LNCAP (cell line): Measurements from ENCODE around the gene TCTN2.

ENCODE experiments used
- CTCF ChIP-seq: fragments of 450-650 bp; IDR thresholded peaks from 2 replicates; pipeline ENCODE4 v1.5.1; 2017; ENCODE audit warnings: mild to moderate bottlenecking

TCTN2 gene

GRCh38 chr12:123715195-123715594, 44.3 kb downstream of the TCTN2 start:
- TF ChIP-seq CTCF = no peak

- no peak for TF ChIP-seq CTCF
Measured at GRCh38 chr12:123717350-123717749, 46.4 kb downstream of the TCTN2 start.

DNA sequence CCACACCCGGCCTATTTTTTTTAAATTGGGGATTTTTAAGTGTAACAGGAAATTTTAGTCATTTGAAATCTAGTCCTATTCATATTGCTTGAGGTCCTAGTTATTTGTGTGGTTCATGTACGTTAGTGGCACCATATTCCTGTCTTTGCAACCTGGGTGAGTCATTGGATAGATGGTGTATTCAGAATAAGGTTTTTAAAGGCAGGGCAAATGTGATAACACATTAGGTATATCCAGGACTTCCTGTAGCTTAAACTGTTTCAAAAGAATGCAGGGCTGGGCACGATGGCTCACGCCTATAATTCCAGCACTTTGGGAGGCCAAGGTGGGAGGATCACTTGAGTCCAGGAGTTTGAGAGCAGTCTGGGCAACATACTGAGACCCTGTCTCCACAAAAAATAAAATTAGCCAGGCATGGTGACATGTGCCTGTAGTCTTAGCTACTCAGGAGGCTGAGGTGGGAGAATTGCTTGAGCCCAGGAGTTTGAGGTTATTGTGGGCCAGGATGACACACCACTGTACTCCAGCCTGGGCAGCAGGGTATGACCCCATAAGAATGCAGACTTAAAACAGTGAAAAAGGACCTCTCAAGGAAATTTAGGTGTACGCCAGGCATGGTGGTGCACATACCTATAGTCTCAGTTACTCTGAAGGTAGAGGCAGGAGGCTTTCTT, 49.4 kb downstream of the TCTN2 start:
- no peak for TF ChIP-seq CTCF

DNA sequence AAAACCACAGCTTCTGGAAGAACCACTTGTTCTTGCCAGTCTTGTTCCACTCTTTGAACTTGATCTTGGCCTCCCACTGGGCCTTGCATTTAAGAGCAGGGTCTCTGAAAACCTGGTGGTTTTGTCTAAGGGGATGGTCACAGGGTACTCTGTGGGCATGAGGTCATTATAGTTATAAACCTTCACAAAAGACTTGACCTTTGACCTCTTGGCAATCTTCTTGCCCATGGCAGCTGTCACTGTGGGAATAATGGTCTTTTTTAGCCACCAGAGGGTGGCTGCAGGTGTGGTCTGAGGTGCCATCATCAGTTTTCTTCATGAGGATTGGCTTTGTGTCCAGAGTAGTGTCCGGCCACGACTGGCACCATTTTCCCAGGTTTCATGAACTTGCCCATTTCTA, 50.3 kb downstream of the TCTN2 start:
- TF ChIP-seq CTCF = no peak

GRCh38 chr12:123723011-123723410, 52.1 kb downstream of the TCTN2 start:
- TF ChIP-seq CTCF = no peak

GRCh38 chr12:123723765-123724164, 52.9 kb downstream of the TCTN2 start:
- no peak for TF ChIP-seq CTCF

DNA sequence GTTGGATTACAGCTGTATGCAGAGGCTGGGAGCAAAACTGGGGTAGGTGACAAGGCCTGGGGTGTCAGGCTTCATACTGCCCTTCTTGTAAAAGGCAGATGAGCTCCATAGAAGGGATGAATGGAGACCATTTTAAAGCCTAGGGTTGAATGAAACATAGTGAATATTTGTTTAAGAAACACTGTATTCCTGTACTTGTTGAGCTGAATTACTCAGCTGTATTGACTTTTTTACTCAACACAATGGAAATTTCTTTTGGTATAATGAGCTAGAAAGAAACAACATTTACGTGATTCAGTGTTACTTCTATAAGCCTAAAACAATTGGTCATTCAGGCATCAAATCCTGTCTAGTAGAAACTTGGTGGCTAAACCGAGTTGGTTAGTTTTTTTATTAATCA, 55.3 kb downstream of the TCTN2 start:
- TF ChIP-seq CTCF = no peak

GRCh38 chr12:123726962-123727361, 56.0 kb downstream of the TCTN2 start:
- no peak for TF ChIP-seq CTCF
